Measurements from ENCODE around the gene HTR6.

HTR6 gene

DNA sequence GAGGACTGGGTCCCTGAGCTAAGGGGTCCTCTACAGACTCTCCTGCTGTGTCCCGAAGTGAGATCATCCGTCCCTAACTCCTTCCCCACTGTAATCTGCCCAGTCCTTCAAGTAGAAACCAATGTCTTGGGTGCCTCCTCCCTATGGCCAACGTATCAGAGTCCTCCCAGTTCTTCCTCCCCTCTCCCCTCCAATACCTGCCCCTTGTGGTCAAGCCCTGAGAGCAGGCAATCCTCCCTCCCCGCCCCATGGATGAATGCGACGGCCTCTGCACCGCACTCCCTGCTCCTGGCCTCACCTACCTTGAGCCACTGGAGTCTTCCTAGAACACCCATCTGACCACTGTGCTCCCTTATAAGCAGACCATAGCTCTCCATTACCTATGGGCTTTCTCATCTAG, 31.1 kb downstream of the HTR6 start:
- no peaks in the 10 kb centered on the region for H3K27me3 ChIP-seq (replicated peaks; ENCODE audit: insufficient read depth, low read length)
- no peak overlapping the region for H3K27ac ChIP-seq (ENCODE audit: low read length)
- no peaks in the 10 kb centered on the region for H3K36me3 ChIP-seq (replicated peaks; ENCODE audit: insufficient read depth, low read length)
- H3K9ac ChIP-seq (ENCODE audit: low read length): no peak overlapping the region
- no peak for TF ChIP-seq EZH2phosphoT487 (IDR thresholded peaks at IDR 0.05; ENCODE audit: low read length)
- TF ChIP-seq EZH2 (optimal IDR thresholded peaks at IDR 0.05; ENCODE audit: low read depth, low read length): no peak
- TF ChIP-seq, protein P1, sequence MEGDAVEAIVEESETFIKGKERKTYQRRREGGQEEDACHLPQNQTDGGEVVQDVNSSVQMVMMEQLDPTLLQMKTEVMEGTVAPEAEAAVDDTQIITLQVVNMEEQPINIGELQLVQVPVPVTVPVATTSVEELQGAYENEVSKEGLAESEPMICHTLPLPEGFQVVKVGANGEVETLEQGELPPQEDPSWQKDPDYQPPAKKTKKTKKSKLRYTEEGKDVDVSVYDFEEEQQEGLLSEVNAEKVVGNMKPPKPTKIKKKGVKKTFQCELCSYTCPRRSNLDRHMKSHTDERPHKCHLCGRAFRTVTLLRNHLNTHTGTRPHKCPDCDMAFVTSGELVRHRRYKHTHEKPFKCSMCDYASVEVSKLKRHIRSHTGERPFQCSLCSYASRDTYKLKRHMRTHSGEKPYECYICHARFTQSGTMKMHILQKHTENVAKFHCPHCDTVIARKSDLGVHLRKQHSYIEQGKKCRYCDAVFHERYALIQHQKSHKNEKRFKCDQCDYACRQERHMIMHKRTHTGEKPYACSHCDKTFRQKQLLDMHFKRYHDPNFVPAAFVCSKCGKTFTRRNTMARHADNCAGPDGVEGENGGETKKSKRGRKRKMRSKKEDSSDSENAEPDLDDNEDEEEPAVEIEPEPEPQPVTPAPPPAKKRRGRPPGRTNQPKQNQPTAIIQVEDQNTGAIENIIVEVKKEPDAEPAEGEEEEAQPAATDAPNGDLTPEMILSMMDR (IDR thresholded peaks at IDR 0.05; ENCODE audit: low read length): no peak
- H3K9me3 ChIP-seq (replicated peaks; ENCODE audit: insufficient read depth, low read length): no peaks in the 10 kb centered on the region
- no peaks in the 10 kb centered on the region for H3K79me2 ChIP-seq (ENCODE audit: low read length)
- no peaks in the 10 kb centered on the region for H3F3A ChIP-seq (ENCODE audit: insufficient read depth, low read length)
- no peak overlapping the region for H3K4me3 ChIP-seq (ENCODE audit: low read length)
- no peaks in the 10 kb centered on the region for H4K20me1 ChIP-seq (ENCODE audit: insufficient read depth, low read length)
- no peak overlapping the region for H2AFZ ChIP-seq (ENCODE audit: low read length)
- H3K4me1 ChIP-seq (ENCODE audit: low read length): no peaks in the 10 kb centered on the region
- no peak overlapping the region for H3K4me2 ChIP-seq (ENCODE audit: low read depth, low read length)
- no peak for DNase-seq
- H3K9me2 ChIP-seq (replicated peaks; ENCODE audit: insufficient read depth, low read length): no peaks in the 10 kb centered on the region

DNA sequence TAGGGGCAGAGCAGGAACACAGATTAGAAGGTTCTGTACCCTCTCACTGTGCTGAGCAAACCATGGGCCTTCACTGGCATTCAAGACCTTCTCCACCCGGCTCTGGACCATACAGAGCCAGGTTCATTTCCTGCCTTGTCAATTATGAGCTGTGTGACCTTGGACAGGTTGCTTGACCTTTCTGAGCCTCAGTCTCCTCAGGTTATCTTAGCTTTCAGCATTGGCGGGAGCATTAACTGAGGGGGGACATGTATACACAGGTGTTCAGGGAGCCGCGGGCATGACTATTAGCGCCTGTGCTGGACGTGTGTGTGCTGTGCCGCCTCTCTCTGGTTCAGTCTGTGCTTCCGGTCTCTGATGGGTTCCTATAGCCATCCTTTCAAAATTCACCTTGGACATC, 32.1 kb downstream of the HTR6 start:
- Histone ChIP-seq H3K4me1 (ENCODE audit: low read length) (no peaks in the 10 kb centered on the region), H3K27ac (ENCODE audit: low read length) (no peak overlapping the region), H2AFZ (ENCODE audit: low read length) (no peak overlapping the region), H3K9ac (ENCODE audit: low read length) (no peak overlapping the region), H4K20me1 (ENCODE audit: insufficient read depth, low read length) (no peaks in the 10 kb centered on the region), H3K79me2 (ENCODE audit: low read length) (no peaks in the 10 kb centered on the region), H3F3A (ENCODE audit: insufficient read depth, low read length) (no peaks in the 10 kb centered on the region), H3K9me3 (replicated peaks; ENCODE audit: insufficient read depth, low read length) (no peaks in the 10 kb centered on the region), H3K4me3 (ENCODE audit: low read length) (no peak overlapping the region), H3K4me2 (ENCODE audit: low read depth, low read length) (no peak overlapping the region), H3K36me3 (replicated peaks; ENCODE audit: insufficient read depth, low read length) (no peaks in the 10 kb centered on the region), H3K27me3 (replicated peaks; ENCODE audit: insufficient read depth, low read length) (no peaks in the 10 kb centered on the region), H3K9me2 (replicated peaks; ENCODE audit: insufficient read depth, low read length) (no peaks in the 10 kb centered on the region)
- no peak for TF ChIP-seq EZH2 (optimal IDR thresholded peaks at IDR 0.05; ENCODE audit: low read depth, low read length)
- TF ChIP-seq, protein P1 (IDR thresholded peaks at IDR 0.05; ENCODE audit: low read length): no peak
- TF ChIP-seq EZH2phosphoT487 (IDR thresholded peaks at IDR 0.05; ENCODE audit: low read length): no peak
- DNase-seq: no peak

DNA sequence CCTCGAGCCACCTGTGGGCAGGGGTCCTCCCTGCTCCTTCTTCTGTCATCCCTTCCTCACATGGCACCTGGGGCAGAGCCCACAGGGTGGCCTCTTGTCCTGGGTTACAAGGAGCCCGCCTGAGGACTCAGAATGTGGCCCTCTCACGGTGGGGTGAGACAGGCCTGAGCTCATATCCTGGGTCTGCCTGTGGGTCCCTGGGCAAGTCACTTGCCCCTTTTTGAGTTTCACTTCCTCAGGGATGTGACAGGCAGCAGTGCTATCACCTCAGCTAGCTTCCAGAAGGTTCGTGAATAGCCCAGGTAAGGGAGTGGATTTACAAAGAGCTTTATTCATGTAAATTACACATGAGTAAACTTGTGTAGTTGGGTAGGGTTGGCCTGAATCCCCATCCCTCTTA, 33.5 kb downstream of the HTR6 start:
- H3K4me2 ChIP-seq (ENCODE audit: low read depth, low read length): no peak overlapping the region
- TF ChIP-seq, protein P1 (IDR thresholded peaks at IDR 0.05; ENCODE audit: low read length): no peak
- TF ChIP-seq EZH2 (optimal IDR thresholded peaks at IDR 0.05; ENCODE audit: low read depth, low read length) (no peak), EZH2phosphoT487 (IDR thresholded peaks at IDR 0.05; ENCODE audit: low read length) (no peak)

More for the DNA sequence above, 33.5 kb downstream of the HTR6 start:
- Histone ChIP-seq H4K20me1 (ENCODE audit: insufficient read depth, low read length) (no peaks in the 10 kb centered on the region), H3K27me3 (replicated peaks; ENCODE audit: insufficient read depth, low read length) (no peaks in the 10 kb centered on the region), H3F3A (ENCODE audit: insufficient read depth, low read length) (no peaks in the 10 kb centered on the region), H3K79me2 (ENCODE audit: low read length) (no peaks in the 10 kb centered on the region), H3K27ac (ENCODE audit: low read length) (no peak overlapping the region), H2AFZ (ENCODE audit: low read length) (no peak overlapping the region), H3K4me3 (ENCODE audit: low read length) (no peak overlapping the region), H3K9me2 (replicated peaks; ENCODE audit: insufficient read depth, low read length) (no peaks in the 10 kb centered on the region), H3K36me3 (replicated peaks; ENCODE audit: insufficient read depth, low read length) (no peaks in the 10 kb centered on the region), H3K4me1 (ENCODE audit: low read length) (no peaks in the 10 kb centered on the region), H3K9ac (ENCODE audit: low read length) (no peak overlapping the region), H3K9me3 (replicated peaks; ENCODE audit: insufficient read depth, low read length) (no peaks in the 10 kb centered on the region)
- no peak for DNase-seq

Measured in MM.1S (cell line).